MM.1S (cell line): ENCODE measurements around the gene BBS7.

Experiments used
- CTCF ChIP-seq: fragments of 300-600 bp; sonication (generic); IDR thresholded peaks from 2 replicates; pipeline ENCODE4 v1.5.1; 2016; ENCODE audit warnings: antibody characterized with exemption, low read length, mixed read lengths
- EZH2 ChIP-seq: fragments of 300-600 bp; sonication (generic); optimal IDR thresholded peaks from 2 replicates; pipeline ENCODE3; 2017; ENCODE audit warnings: low read depth, mild to moderate bottlenecking, antibody characterized with exemption, low read length, mixed read lengths
- EZH2phosphoT487 ChIP-seq: fragments of 300-600 bp; sonication (generic); IDR thresholded peaks from 2 replicates; pipeline ENCODE4 v1.6.1; 2018; ENCODE audit warnings: antibody characterized with exemption, low read length

GRCh38 chr4:121806411-121806810 lies 63.9 kb downstream of the BBS7 start:
- TF ChIP-seq CTCF (no peak), EZH2phosphoT487 (no peak), EZH2 (no peak)
